Large intestine (tissue), 3 donors: ENCODE measurements around the gene ZNF581. TPM values are rescaled to one million over a fixed set of nuclear protein-coding genes. Genes with fewer than 3 reads are reported as not detected.

ENCODE experiments used
- DNase-seq, 2 donors: peaks; one replicate each; pipeline versions ENCODE4 v3.0.0 to v3.0.0-alpha.2; 2013
- H3K27ac ChIP-seq: one replicate; pipeline ENCODE4 v1.5.1; 2013; ENCODE audit warnings: low read length
- H3K27me3 ChIP-seq: 2 replicates; pipeline ENCODE4 v1.6.1; 2013; ENCODE audit warnings: low read length; ENCODE audit not compliant: control insufficient read depth, insufficient read depth
- H3K36me3 ChIP-seq: 2 replicates; pipeline ENCODE4 v1.6.1; 2013; ENCODE audit warnings: low read length; ENCODE audit not compliant: control insufficient read depth, insufficient read depth
- H3K4me1 ChIP-seq: one replicate; pipeline ENCODE4 v1.6.1; 2013; ENCODE audit warnings: low read length; ENCODE audit not compliant: control insufficient read depth, insufficient read depth
- H3K4me3 ChIP-seq: one replicate; pipeline ENCODE4 v1.5.1; 2013; ENCODE audit warnings: low read length
- H3K9me3 ChIP-seq: one replicate; pipeline ENCODE4 v1.6.1; 2013; ENCODE audit warnings: mild to moderate bottlenecking, low read depth, low read length, moderate library complexity; ENCODE audit not compliant: control insufficient read depth
- WGBS: methylation state at CpG from one replicate; pipeline ENCODE4 v1.1.5; 2013; ENCODE audit warnings: low lambda C conversion rate; ENCODE audit not compliant: insufficient coverage; 5-methylcytosine and 5-hydroxymethylcytosine counted together
- polyA plus RNA-seq: library from polyadenylated mRNA; unstranded; fragments of 120-200 nt; gene quantifications from one replicate; pipeline ENCODE4 v1.2.1, GENCODE V29; 2013

Gene ZNF581
- polyA plus RNA-seq, 1 donor, result 29.1 TPM

DNA sequence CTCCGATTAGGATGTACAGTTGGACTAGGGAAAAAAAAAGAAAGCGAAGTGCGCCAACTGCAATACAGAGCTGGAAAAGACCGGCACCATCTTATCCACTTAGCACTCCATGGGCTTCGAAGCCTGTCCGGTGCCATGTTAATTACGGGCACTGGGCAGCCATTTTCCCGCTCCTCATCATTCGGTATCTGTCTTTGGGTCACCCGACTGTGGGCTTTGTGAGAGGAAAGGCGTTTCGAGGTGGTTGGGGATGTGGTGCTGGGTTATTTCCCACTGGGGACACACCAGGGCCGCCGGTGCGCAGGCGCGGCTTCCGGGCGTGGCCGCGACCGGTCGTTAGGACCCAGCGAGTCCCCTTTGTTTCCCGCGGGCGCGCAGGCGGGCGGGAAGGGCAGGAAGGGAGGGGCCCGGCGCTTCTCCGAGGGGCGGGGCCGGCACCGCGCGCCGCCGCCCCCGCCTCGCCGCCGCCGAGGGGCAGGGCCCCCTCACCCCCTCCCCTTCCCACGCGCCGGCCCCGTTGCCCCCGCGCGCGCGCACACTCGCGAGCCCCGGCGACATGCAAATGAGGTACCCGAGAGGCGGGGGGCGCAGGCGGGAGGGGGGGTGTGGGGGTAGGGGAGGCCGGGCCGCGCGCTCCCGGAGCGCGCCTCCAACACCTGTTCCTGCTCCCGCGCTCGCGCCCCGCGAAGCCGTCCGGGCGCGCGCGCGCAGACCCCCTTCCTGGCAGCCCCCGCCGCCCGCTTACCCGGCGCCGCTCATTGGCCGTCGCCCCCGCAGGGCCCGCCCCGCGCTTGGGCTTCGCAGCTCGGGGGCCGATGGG, 43.4 kb upstream of the ZNF581 start, which contains the start of gene ZNF524:
TSS of gene ZNF524 (plus strand) at position 447 of the 820 bp plus-strand sequence. CDS start 1,825 bp downstream, outside the sequence.
- H3K27ac ChIP-seq, result peak within 1 kb of the TSS; percentile 91
- H3K27me3 ChIP-seq, result no peaks in the 10 kb centered on the region
- no CpG with 5 or more reads among the region's 97 CpGs for WGBS
- peaks cover 9% of the 10 kb centered on the region for H3K4me1 ChIP-seq
- peaks cover 20% of the 10 kb centered on the region for H3K36me3 ChIP-seq
- DNase-seq, result peak; percentile 78 to 99
- H3K9me3 ChIP-seq, result peaks cover 7% of the 10 kb centered on the region
- H3K4me3 ChIP-seq, result peak within 1 kb of the TSS; percentile 74

DNA sequence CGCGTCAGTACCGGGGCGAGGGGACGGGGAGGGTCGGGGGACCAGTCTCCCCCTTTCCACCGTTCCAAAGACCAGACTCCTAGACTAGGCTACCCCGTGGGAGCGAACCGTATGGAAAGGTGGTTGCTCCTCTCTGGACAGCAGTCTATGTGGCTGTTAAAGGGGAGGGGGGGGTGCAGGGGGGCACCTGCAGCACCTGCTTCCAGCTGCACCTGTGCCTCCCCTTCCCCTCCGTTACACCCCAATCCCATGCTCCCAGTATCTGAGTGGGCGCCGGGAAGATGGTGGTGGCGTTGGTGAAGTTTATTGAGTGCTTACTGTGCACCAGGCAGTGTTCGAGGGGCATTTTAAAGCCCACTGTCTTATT, 42.8 kb upstream of the ZNF581 start:
- no CpG with 5 or more reads among the region's 15 CpGs for WGBS
- Histone ChIP-seq H3K9me3 (peaks cover 7% of the 10 kb centered on the region), H3K27me3 (no peaks in the 10 kb centered on the region), H3K4me1 (peaks cover 9% of the 10 kb centered on the region), H3K27ac (peak overlapping the region; percentile 55), H3K4me3 (peak overlapping the region; percentile 74), H3K36me3 (peaks cover 15% of the 10 kb centered on the region)
- DNase-seq, result no peak

GRCh38 chr19:55601084-55601483, 42.4 kb upstream of the ZNF581 start:
- Histone ChIP-seq H3K9me3 (peaks cover 7% of the 10 kb centered on the region), H3K27ac (no peak overlapping the region), H3K36me3 (peaks cover 10% of the 10 kb centered on the region), H3K4me1 (peaks cover 9% of the 10 kb centered on the region), H3K27me3 (no peaks in the 10 kb centered on the region), H3K4me3 (peak overlapping the region; percentile 74)
- no CpG with 5 or more reads among the region's 4 CpGs for WGBS
- no peak for DNase-seq

GRCh38 chr19:55602104-55603001, 41.1 kb upstream of the ZNF581 start:
- H3K27ac ChIP-seq, result no peak overlapping the region
- no CpG with 5 or more reads among the region's 60 CpGs for WGBS
- no peaks in the 10 kb centered on the region for H3K27me3 ChIP-seq
- no peak for DNase-seq
- no peak overlapping the region for H3K4me3 ChIP-seq
- peaks cover 7% of the 10 kb centered on the region for H3K9me3 ChIP-seq
- H3K36me3 ChIP-seq, result peaks cover 5% of the 10 kb centered on the region
- peaks cover 9% of the 10 kb centered on the region for H3K4me1 ChIP-seq

GRCh38 chr19:55603115-55603514, 40.3 kb upstream of the ZNF581 start:
- Histone ChIP-seq H3K9me3 (peaks cover 7% of the 10 kb centered on the region), H3K27me3 (no peaks in the 10 kb centered on the region), H3K36me3 (peaks cover 5% of the 10 kb centered on the region), H3K27ac (no peak overlapping the region), H3K4me3 (no peak overlapping the region), H3K4me1 (peaks cover 9% of the 10 kb centered on the region)
- 87% methylated on average over 5 of the region's 21 CpGs for WGBS
- DNase-seq, result no peak

GRCh38 chr19:55603581-55604292, 39.7 kb upstream of the ZNF581 start:
- Histone ChIP-seq H3K4me1 (peaks cover 9% of the 10 kb centered on the region), H3K4me3 (no peak overlapping the region), H3K27me3 (no peaks in the 10 kb centered on the region), H3K36me3 (peaks cover 5% of the 10 kb centered on the region), H3K9me3 (peaks cover 7% of the 10 kb centered on the region), H3K27ac (no peak overlapping the region)
- 71% methylated on average over 3 of the region's 22 CpGs for WGBS
- no peak for DNase-seq

DNA sequence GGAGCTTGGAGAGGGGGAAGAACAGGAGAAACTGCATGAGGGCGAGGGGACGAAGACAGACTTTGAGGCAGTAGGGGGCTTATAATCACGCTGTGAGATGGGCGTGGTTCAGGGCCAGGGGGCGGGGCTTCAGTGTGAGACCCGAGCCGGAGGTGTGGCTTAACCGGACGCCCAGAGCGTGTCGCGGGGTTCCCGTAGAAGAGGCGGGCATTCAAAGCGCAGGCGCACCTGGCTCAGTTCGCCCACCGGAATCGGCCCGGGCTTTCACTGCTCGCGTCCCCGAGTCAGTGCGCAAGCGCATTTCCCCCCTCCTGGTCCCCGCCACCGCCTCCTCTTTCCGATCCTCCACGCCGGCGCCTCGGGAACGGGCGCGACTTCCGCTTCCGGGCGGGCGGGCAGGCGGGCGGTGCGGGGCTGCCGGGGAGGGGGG, 38.2 kb upstream of the ZNF581 start:
- H3K27me3 ChIP-seq, result no peaks in the 10 kb centered on the region
- H3K4me1 ChIP-seq, result peaks cover 9% of the 10 kb centered on the region
- H3K36me3 ChIP-seq, result peaks cover 14% of the 10 kb centered on the region
- H3K27ac ChIP-seq, result peak overlapping the region; percentile 98
- H3K4me3 ChIP-seq, result peak overlapping the region; percentile 94
- no CpG with 5 or more reads among the region's 43 CpGs for WGBS
- peaks cover 3% of the 10 kb centered on the region for H3K9me3 ChIP-seq
- DNase-seq, result peak; percentile 97 to 98

DNA sequence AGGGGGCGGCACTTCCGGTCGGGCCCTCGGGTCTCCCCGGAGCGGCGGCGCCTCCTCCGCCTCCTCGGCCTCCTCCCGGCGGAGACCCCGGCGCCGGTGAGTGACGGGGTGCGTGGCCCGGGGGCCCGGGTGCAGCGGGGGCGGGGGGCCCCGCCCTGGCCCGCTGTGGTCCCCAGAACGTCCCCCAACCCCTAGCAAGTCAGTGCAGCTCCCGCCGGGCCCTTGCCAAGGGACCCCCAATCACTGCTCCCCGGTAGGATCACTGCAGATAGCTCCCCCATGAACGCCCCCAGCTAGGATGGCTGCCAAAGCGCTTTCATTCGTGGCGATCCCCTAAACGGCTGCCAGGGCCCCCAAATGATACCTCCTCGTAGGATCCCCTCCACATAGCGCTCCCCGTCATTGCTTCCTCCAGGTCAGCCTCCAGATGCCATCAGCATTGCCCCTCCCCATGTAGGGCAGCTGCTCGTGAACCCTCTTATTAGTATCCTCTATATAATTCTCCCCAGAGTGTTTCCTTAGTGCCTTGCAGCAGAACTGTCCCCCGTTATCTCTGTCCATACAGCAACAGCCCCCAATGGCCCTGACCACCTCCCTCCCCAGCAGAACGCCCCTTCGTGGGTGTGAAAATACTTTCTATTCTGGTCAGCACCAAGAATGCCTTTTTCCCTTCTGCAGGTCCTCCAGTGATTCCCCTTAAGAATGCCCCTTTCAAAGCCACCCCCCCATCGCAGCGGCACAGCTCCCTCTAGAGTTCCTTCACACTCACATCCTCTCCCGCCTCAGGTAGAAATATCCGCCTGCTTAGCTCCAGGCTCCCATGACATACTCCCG, 37.6 kb upstream of the ZNF581 start, which contains the start of gene ZNF865:
TSS of gene ZNF865 (plus strand) at position 11 of the 834 bp plus-strand sequence. CDS start 7,972 bp downstream, outside the sequence.
- WGBS, result no CpG with 5 or more reads among the region's 44 CpGs
- peak within 1 kb of the TSS; percentile 94 for H3K4me3 ChIP-seq
- peaks cover 3% of the 10 kb centered on the region for H3K9me3 ChIP-seq
- H3K4me1 ChIP-seq, result peaks cover 8% of the 10 kb centered on the region
- peaks cover 18% of the 10 kb centered on the region for H3K36me3 ChIP-seq
- peak; percentile 70 to 87 for DNase-seq
- H3K27ac ChIP-seq, result peak within 1 kb of the TSS; percentile 98
- no peaks in the 10 kb centered on the region for H3K27me3 ChIP-seq

DNA sequence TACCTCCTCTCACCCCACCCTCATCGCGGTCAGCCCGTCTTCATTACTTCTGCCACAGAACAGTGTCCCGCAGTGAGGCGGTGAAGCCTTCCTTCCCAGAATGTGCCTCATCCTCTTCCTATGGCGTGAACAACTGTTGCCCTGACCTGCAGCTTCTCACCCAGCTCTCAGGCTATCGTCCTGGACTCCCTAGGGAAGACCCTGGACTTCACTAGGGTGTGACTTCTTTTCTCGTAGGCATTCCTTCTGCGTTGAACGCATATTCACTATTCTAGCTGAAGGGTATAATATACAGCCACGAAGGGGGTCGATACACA, 37.0 kb upstream of the ZNF581 start:
- Histone ChIP-seq H3K9me3 (peaks cover 3% of the 10 kb centered on the region), H3K4me1 (peaks cover 5% of the 10 kb centered on the region), H3K27ac (peak overlapping the region; percentile 92), H3K27me3 (no peaks in the 10 kb centered on the region), H3K4me3 (peak overlapping the region; percentile 94), H3K36me3 (peaks cover 20% of the 10 kb centered on the region)
- no peak for DNase-seq
- no CpG with 5 or more reads among the region's 12 CpGs for WGBS
